Left kidney (tissue), 1 donor: Measurements from ENCODE around the gene ICAM2. TPM values are rescaled to one million over a fixed set of nuclear protein-coding genes. Genes with fewer than 3 reads are reported as not detected.

Experiments used
- polyA plus RNA-seq: library from polyadenylated mRNA; unstranded; fragments of 120-200 nt; gene quantifications from one replicate; pipeline ENCODE4 v1.2.1, GENCODE V29; 2013; ENCODE audit not compliant: insufficient read length

Gene ICAM2
- polyA plus RNA-seq, 1 donor, result 23.1 TPM

Other genes starting within 250 kb of the ICAM2 start
- gene CCDC47, start 247.0 kb downstream of the ICAM2 start, polyA plus RNA-seq, result 110 TPM
- gene DDX42, start 246.5 kb downstream of the ICAM2 start, polyA plus RNA-seq, result 254 TPM
- 181 TPM for gene PSMC5, start 193.2 kb downstream of the ICAM2 start, polyA plus RNA-seq
- 68.1 TPM for gene FTSJ3, start 193.0 kb downstream of the ICAM2 start, polyA plus RNA-seq
- 58.9 TPM for gene SMARCD2, start 177.9 kb downstream of the ICAM2 start, polyA plus RNA-seq
- gene CSH2, start 147.0 kb downstream of the ICAM2 start, polyA plus RNA-seq, result 0.20 TPM
- gene GH2, start 138.7 kb downstream of the ICAM2 start, polyA plus RNA-seq, result not detected
- gene CSH1, start 124.1 kb downstream of the ICAM2 start, polyA plus RNA-seq, result not detected
- not detected for gene CSHL1, start 109.4 kb downstream of the ICAM2 start, polyA plus RNA-seq
- gene GH1, start 101.8 kb downstream of the ICAM2 start, polyA plus RNA-seq, result not detected
- 2.1 TPM for gene CD79B, start 88.3 kb downstream of the ICAM2 start, polyA plus RNA-seq
- 0.86 TPM for gene SCN4A, start 47.7 kb downstream of the ICAM2 start, polyA plus RNA-seq
- 2.5 TPM for gene PRR29, start 22.3 kb downstream of the ICAM2 start, polyA plus RNA-seq
- 8.7 TPM for gene ERN1, start 109.5 kb upstream of the ICAM2 start, polyA plus RNA-seq
- gene TEX2, start 242.6 kb upstream of the ICAM2 start, polyA plus RNA-seq, result 27.5 TPM